Stimulated activated CD4-positive, alpha-beta T cell treated with anti-CD3 and anti-CD28 coated beads, Interleukin-4, amount 100 ng/mL, for 24 hours (primary cell): ENCODE data around the gene CNTF.

Experiments
- DNase-seq: peaks from one replicate; pipeline ENCODE4 v3.0.0-alpha.2; 2020

Gene CNTF

GRCh38 chr11:58647866-58648265 lies 25.4 kb downstream of the CNTF start:
- DNase-seq, result no peak

- no peak for DNase-seq
Observed at GRCh38 chr11:58649623-58650022, 27.2 kb downstream of the CNTF start.

- no peak for DNase-seq
Observed at GRCh38 chr11:58650496-58650895, 28.0 kb downstream of the CNTF start.

GRCh38 chr11:58652726-58653280 lies 30.3 kb downstream of the CNTF start:
- no peak for DNase-seq

- peak; percentile 81 for DNase-seq
Observed at GRCh38 chr11:58654079-58654907, 31.8 kb downstream of the CNTF start.

GRCh38 chr11:58654908-58655296 lies 32.4 kb downstream of the CNTF start:
- DNase-seq, result no peak

GRCh38 chr11:58656348-58656747 lies 33.9 kb downstream of the CNTF start:
- DNase-seq, result no peak

- no peak for DNase-seq
Observed at GRCh38 chr11:58658623-58659022, 36.2 kb downstream of the CNTF start.

GRCh38 chr11:58659404-58659803 lies 36.9 kb downstream of the CNTF start:
- DNase-seq, result no peak

GRCh38 chr11:58659910-58660570 lies 37.6 kb downstream of the CNTF start:
- no peak for DNase-seq

GRCh38 chr11:58671983-58672633 lies 49.6 kb downstream of the CNTF start:
- DNase-seq, result no peak

GRCh38 chr11:58674609-58675008 lies 52.1 kb downstream of the CNTF start:
- no peak for DNase-seq
